A673 (cell line): ENCODE measurements around the gene C12orf43.

Experiments used
- CTCF ChIP-seq: fragments of 300-800, 200-600 bp; sonication (generic); conservative IDR thresholded peaks from 2 replicates; pipeline ENCODE4 v1.5.1; 2017; ENCODE audit warnings: low read depth, mild to moderate bottlenecking, antibody characterized with exemption, low read length, moderate library complexity, mixed read lengths
- EZH2 ChIP-seq: fragments of 200-600 bp; sonication (generic); IDR thresholded peaks from 2 replicates; pipeline ENCODE4 v1.6.1; 2017; ENCODE audit warnings: borderline replicate concordance, low read depth, mild to moderate bottlenecking, mixed read lengths, antibody characterized with exemption, low read length; ENCODE audit not compliant: poor library complexity, severe bottlenecking

- TF ChIP-seq CTCF, result no peak
- TF ChIP-seq EZH2, result no peak
These were observed 34.8 kb downstream of the C12orf43 start for GRCh38 chr12:120981407-120981941.
